Peyer's patch (tissue), 4 donors: ENCODE measurements around the gene GPR55. TPM values are rescaled to one million over a fixed set of nuclear protein-coding genes. Genes with fewer than 3 reads are reported as not detected.

Source experiments
- DNase-seq, 3 donors: peaks; one replicate each; pipeline ENCODE4 v3.0.0-alpha.2; 2017 to 2019
- H3K27ac ChIP-seq, 4 donors: fragments of 200-600 bp; sonication (generic); one replicate each; pipeline ENCODE4 v1.5.1; 2016 to 2019
- H3K27me3 ChIP-seq, 2 donors: fragments of 200-600 bp; sonication (generic); one replicate each; pipeline ENCODE4 v1.5.1; 2019
- H3K36me3 ChIP-seq, 3 donors: fragments of 200-600 bp; sonication (generic); one replicate each; pipeline ENCODE4 v1.5.1; 2016 to 2019
- H3K4me1 ChIP-seq, 4 donors: fragments of 200-600 bp; sonication (generic); one replicate each; pipeline ENCODE4 v1.5.1; 2016 to 2019
- H3K4me3 ChIP-seq, 4 donors: fragments of 200-600 bp; sonication (generic); 1 replicate in 3 of 4; 2 replicates in 1 of 4; pipeline ENCODE4 v1.5.1; 2016 to 2019; ENCODE audit warnings: mild to moderate bottlenecking in 1 of 4
- H3K9me3 ChIP-seq, 4 donors: fragments of 200-600 bp; sonication (generic); one replicate each; pipeline ENCODE4 v1.5.1; 2016 to 2019; ENCODE audit warnings: mild to moderate bottlenecking in 1 of 4
- POLR2A ChIP-seq, 2 donors: fragments of 450-650 bp; IDR thresholded peaks; one replicate each; pipeline ENCODE4 v1.5.1; 2017; ENCODE audit warnings: antibody characterized with exemption in 2 of 2, mild to moderate bottlenecking in 2 of 2, moderate library complexity in 2 of 2
- total RNA-seq, 4 donors: library from RNA; depleted of rRNA; stranded (reverse); fragments of >200 nt; gene quantifications; one replicate each; pipeline ENCODE4 v1.1.0, GENCODE V29; 2016
- TF ChIP-seq, protein P1 (sequence below), 6 experiments: fragments of 450-650 bp in 4 of 6; fragments of 200-600 bp in 2 of 6; sonication (generic) in 1 of 6; IDR thresholded peaks; one replicate each; pipeline ENCODE4 v1.5.1; 2017 to 2019; ENCODE audit warnings: antibody characterized with exemption in 6 of 6, mild to moderate bottlenecking in 3 of 6, moderate library complexity in 1 of 6

The GPR55 gene
- total RNA-seq, 4 donors from 2014 or later, result 1.0 to 4.7 (median 3.2) TPM

DNA sequence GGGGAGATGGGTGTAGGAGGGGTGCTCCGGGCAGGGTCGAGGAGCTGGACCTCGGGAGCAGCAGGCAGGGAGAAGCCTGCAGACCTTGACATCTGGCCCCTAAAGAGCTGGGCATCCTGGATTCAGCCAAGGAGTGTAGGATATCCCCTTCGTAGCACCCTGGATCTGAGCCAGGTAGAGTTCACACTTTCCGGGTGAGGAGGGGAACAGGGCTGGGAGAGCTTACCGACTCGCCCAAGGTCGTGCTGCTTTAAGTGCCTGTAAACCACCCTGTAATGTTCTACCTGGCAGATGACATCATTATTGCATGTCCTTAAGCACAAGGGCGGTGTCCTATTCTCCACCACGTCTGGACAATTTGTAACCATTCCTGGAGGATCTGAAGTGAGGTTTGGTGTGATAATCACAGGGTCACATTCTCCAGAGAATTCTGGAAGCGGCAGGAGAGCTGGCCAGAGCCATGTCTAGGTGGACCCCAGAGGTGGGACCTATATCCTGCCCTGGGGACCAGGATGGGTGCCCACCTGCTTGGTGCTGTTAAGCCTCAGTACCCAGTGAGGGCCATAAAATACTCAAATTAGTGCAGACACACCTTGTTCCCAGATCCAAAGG lies 45.7 kb downstream of the GPR55 start:
- peak overlapping the region in 3 of 4 donors; percentile 72 to 96 (median 86) for H3K27ac ChIP-seq
- H3K9me3 ChIP-seq, result no peaks in the 10 kb centered on the region
- H3K4me3 ChIP-seq, result no peak overlapping the region
- H3K36me3 ChIP-seq, result peaks cover 0 to 43% (median 0%) of the 10 kb centered on the region in 3 donors
- peak in 1 of 2 donors; percentile 24 for TF ChIP-seq POLR2A (IDR thresholded peaks at IDR 0.05)
- TF ChIP-seq, protein P1, sequence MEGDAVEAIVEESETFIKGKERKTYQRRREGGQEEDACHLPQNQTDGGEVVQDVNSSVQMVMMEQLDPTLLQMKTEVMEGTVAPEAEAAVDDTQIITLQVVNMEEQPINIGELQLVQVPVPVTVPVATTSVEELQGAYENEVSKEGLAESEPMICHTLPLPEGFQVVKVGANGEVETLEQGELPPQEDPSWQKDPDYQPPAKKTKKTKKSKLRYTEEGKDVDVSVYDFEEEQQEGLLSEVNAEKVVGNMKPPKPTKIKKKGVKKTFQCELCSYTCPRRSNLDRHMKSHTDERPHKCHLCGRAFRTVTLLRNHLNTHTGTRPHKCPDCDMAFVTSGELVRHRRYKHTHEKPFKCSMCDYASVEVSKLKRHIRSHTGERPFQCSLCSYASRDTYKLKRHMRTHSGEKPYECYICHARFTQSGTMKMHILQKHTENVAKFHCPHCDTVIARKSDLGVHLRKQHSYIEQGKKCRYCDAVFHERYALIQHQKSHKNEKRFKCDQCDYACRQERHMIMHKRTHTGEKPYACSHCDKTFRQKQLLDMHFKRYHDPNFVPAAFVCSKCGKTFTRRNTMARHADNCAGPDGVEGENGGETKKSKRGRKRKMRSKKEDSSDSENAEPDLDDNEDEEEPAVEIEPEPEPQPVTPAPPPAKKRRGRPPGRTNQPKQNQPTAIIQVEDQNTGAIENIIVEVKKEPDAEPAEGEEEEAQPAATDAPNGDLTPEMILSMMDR (IDR thresholded peaks at IDR 0.05), result no peak
- no peaks in the 10 kb centered on the region for H3K27me3 ChIP-seq
- DNase-seq, result peak in 2 of 3 donors; percentile 81 to 89
- peaks cover 17 to 41% (median 21%) of the 10 kb centered on the region in 4 donors for H3K4me1 ChIP-seq

DNA sequence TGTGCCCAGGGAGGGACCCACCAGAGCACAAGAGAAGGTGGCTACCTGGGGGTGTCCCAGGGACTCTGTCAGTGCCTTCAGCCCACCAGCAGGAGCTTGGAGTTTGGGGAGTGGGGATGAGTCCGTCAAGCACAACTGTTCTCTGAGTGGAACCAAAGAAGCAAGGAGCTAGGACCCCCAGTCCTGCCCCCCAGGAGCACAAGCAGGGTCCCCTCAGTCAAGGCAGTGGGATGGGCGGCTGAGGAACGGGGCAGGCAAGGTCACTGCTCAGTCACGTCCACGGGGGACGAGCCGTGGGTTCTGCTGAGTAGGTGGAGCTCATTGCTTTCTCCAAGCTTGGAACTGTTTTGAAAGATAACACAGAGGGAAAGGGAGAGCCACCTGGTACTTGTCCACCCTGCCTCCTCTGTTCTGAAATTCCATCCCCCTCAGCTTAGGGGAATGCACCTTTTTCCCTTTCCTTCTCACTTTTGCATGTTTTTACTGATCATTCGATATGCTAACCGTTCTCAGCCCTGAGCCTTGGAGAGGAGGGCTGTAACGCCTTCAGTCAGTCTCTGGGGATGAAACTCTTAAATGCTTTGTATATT lies 46.3 kb downstream of the GPR55 start:
- Histone ChIP-seq H3K36me3 (peaks cover 0 to 44% (median 0%) of the 10 kb centered on the region in 3 donors), H3K27ac (peak overlapping the region; percentile 71 to 96 (median 79)), H3K9me3 (no peaks in the 10 kb centered on the region), H3K4me3 (no peak overlapping the region), H3K27me3 (no peaks in the 10 kb centered on the region), H3K4me1 (peaks cover 17 to 42% (median 24%) of the 10 kb centered on the region in 4 donors)
- DNase-seq, result peak in 2 of 3 donors; percentile 45 to 53
- no peak for TF ChIP-seq POLR2A (IDR thresholded peaks at IDR 0.05)
- TF ChIP-seq, protein P1 (IDR thresholded peaks at IDR 0.05), result no peak

DNA sequence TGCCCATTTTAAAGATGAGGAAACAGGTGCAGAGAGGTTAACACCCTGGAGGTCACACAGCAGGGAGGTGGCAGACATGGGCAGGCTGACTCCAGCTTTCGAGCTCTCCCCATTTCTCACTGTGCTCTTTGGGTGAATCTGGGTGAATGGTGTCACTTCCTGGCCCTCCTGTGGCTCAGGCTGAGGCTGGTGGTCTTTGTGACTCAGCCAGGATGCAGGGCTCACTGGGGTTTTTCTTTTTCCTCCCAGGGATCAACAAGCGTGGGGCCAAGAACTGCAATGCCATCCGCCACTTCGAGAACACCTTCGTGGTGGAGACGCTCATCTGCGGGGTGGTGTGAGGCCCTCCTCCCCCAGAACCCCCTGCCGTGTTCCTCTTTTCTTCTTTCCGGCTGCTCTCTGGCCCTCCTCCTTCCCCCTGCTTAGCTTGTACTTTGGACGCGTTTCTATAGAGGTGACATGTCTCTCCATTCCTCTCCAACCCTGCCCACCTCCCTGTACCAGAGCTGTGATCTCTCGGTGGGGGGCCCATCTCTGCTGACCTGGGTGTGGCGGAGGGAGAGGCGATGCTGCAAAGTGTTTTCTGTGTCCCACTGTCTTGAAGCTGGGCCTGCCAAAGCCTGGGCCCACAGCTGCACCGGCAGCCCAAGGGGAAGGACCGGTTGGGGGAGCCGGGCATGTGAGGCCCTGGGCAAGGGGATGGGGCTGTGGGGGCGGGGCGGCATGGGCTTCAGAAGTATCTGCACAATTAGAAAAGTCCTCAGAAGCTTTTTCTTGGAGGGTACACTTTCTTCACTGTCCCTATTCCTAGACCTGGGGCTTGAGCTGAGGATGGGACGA lies 47.1 kb downstream of the GPR55 start:
- Histone ChIP-seq H3K4me3 (no peak overlapping the region), H3K36me3 (peaks cover 0 to 49% (median 0%) of the 10 kb centered on the region in 3 donors), H3K27ac (peak overlapping the region; percentile 71 to 96 (median 79)), H3K9me3 (no peaks in the 10 kb centered on the region), H3K4me1 (peaks cover 17 to 49% (median 27%) of the 10 kb centered on the region in 4 donors), H3K27me3 (no peaks in the 10 kb centered on the region)
- DNase-seq, result peak; percentile 57 to 67 (median 58)
- TF ChIP-seq, protein P1 (IDR thresholded peaks at IDR 0.05), result no peak
- TF ChIP-seq POLR2A (IDR thresholded peaks at IDR 0.05), result no peak

DNA sequence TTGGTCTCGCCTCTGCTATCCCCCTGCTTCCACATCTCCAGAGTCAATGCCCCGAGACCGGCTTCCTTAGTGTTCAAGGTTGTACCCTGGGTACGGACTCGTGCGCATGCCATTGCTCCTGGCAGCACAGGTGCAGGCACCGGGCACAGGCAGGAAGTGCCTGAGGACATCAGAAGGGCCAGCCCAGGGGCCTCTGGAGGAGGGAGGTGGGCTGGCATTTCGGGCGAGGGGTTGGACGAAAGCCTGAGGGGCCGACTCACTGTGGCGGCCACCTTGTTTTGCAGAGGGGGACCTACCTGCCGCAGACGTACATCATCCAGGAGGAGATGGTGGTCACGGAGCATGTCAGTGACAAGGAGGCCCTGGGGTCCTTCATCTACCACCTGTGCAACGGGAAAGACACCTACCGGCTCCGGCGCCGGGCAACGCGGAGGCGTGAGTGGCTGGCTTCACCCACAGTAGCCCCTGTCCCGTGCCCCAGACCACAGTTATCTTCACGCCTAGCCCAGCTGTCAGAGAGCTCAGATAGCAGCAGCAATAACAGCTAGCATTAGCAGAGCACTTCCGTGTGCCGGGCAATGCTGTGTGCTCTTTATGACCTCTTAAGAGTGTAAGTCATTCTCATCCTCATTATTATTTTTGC lies 47.8 kb downstream of the GPR55 start:
- peaks cover 0 to 49% (median 0%) of the 10 kb centered on the region in 3 donors for H3K36me3 ChIP-seq
- H3K4me1 ChIP-seq, result peaks cover 17 to 57% (median 33%) of the 10 kb centered on the region in 4 donors
- DNase-seq, result peak; percentile 16 to 71 (median 69)
- no peaks in the 10 kb centered on the region for H3K9me3 ChIP-seq
- peak overlapping the region in 1 of 4 donors; percentile 2 for H3K4me3 ChIP-seq
- TF ChIP-seq, protein P1 (IDR thresholded peaks at IDR 0.05), result no peak
- peak in 1 of 2 donors; percentile 48 for TF ChIP-seq POLR2A (IDR thresholded peaks at IDR 0.05)
- no peaks in the 10 kb centered on the region for H3K27me3 ChIP-seq
- peak overlapping the region; percentile 71 to 96 (median 79) for H3K27ac ChIP-seq
